K562 (cell line): ENCODE results near the gene ACOT9. TPM values are rescaled to one million over a fixed set of nuclear protein-coding genes. Genes with fewer than 3 reads are reported as not detected.
"Not testable (repeated sequence)": the region's sequence is repeated elsewhere in the genome, so short reads cannot be mapped to it uniquely, and the experiment has no call there.

Experiments
- ATAC-seq: fragments of 200-7000 bp; cut with Tn5 transposase; 3 replicates; pipeline ENCODE4 v1.9.1; 2020; ENCODE audit warnings: moderate library complexity
- BruUV-seq: library from RNA; stranded (reverse); fragments of 400-500 nt; replicated peaks from 2 replicates; lab custom pipeline; 2021; lab: Mats Ljungman, UMichigan
- CTCF ChIA-PET: fragments of 300-600 bp; formaldehyde crosslinking; extraction: SDS; loops from one replicate; lab custom pipeline; 2021; ENCODE audit warnings: low intra/inter-chr PET ratio; lab: Yijun Ruan, JAX
- POLR2A ChIA-PET: fragments of 300-600, 350-650 bp; sonication (Branson Sonifier 250); formaldehyde crosslinking; extraction: SDS; loops from one replicate; lab custom pipeline; 2021; ENCODE audit warnings: antibody characterized with exemption, inconsistent platforms; lab: Yijun Ruan, JAX
- DNase-seq, 4 experiments: peaks; one replicate each; pipeline versions ENCODE4 v3.0.0 to v3.0.0-alpha.2; 2011 to 2018; ENCODE audit warnings: low spot score in 3 of 4, mixed read lengths in 3 of 4; ENCODE audit errors: extremely low read depth in 1 of 4
- FAIRE-seq: peaks from 2 replicates; lab custom pipeline; 2011; peaks lifted over from hg19 to GRCh38; lab: Jason Lieb, UNC
- H2AFZ ChIP-seq: 2 replicates; pipeline ENCODE4 v1.6.0; 2011; ENCODE audit warnings: low read depth, low read length, control low read depth, inconsistent platforms
- H3K27ac ChIP-seq: fragments of 200-600 bp; 3 replicates; pipeline ENCODE4 v1.8.0; 2011; ENCODE audit warnings: low read depth, mild to moderate bottlenecking, control low read depth, inconsistent platforms, low read length, moderate library complexity, mixed read lengths; ENCODE audit errors: extremely low read depth
- H3K27me3 ChIP-seq, 2 experiments: fragments of 300-600 bp in 1 of 2; 2 replicates in 1 of 2; 3 replicates in 1 of 2; pipeline versions ENCODE4 v1.6.0 to v1.8.0; 2011; ENCODE audit warnings: inconsistent platforms in 2 of 2, low read length in 2 of 2, mild to moderate bottlenecking in 1 of 2, mixed read lengths in 1 of 2, moderate library complexity in 1 of 2; ENCODE audit not compliant: control insufficient read depth in 2 of 2, insufficient read depth in 2 of 2
- H3K36me3 ChIP-seq: fragments of 300-600 bp; 3 replicates; pipeline ENCODE4 v1.8.0; 2011; ENCODE audit warnings: mild to moderate bottlenecking, low read length, inconsistent platforms; ENCODE audit not compliant: control insufficient read depth, insufficient read depth
- H3K4me1 ChIP-seq, 2 experiments: fragments of 200-600 bp in 1 of 2; replicated peaks in 1 of 2; 2 replicates in 1 of 2; 3 replicates in 1 of 2; pipeline versions ENCODE4 v1.5.1 to v1.8.0; 2011; ENCODE audit warnings: inconsistent platforms in 2 of 2, low read length in 2 of 2, mild to moderate bottlenecking in 1 of 2, mixed read lengths in 1 of 2, moderate library complexity in 1 of 2; ENCODE audit not compliant: control insufficient read depth in 2 of 2, insufficient read depth in 2 of 2
- H3K4me2 ChIP-seq: 2 replicates; pipeline ENCODE4 v1.6.1; 2011; ENCODE audit warnings: low read length, control low read depth, inconsistent platforms, mixed read lengths; ENCODE audit not compliant: insufficient read depth
- H3K4me3 ChIP-seq: fragments of 200-600 bp; sonication (generic), shearing (Covaris generic); 2 replicates; pipeline ENCODE4 v1.5.1; 2016; ENCODE audit warnings: control low read depth, inconsistent platforms
- H3K79me2 ChIP-seq: fragments of 200-600 bp; 3 replicates; pipeline ENCODE4 v1.8.0; 2011; ENCODE audit warnings: low read length, inconsistent platforms; ENCODE audit not compliant: control insufficient read depth, insufficient read depth
- H3K9ac ChIP-seq, 2 experiments: 2 replicates each; pipeline versions ENCODE4 v1.6.0 to v1.6.1; 2011; ENCODE audit warnings: low read depth in 2 of 2, low read length in 2 of 2, control low read depth in 1 of 2, inconsistent platforms in 1 of 2, mild to moderate bottlenecking in 1 of 2, mixed read lengths in 1 of 2; ENCODE audit not compliant: insufficient read depth in 1 of 2
- H3K9me1 ChIP-seq: one replicate; pipeline ENCODE4 v1.6.0; 2011; ENCODE audit warnings: inconsistent platforms, mild to moderate bottlenecking, low read length, moderate library complexity; ENCODE audit not compliant: control insufficient read depth, insufficient read depth
- H3K9me3 ChIP-seq: replicated peaks from 2 replicates; pipeline ENCODE4 v1.5.1; 2011; ENCODE audit warnings: low read depth, low read length, inconsistent platforms; ENCODE audit not compliant: control insufficient read depth, insufficient read depth
- H4K20me1 ChIP-seq: replicated peaks from 2 replicates; pipeline ENCODE4 v1.6.1; 2011; ENCODE audit warnings: low read length, inconsistent platforms, mixed read lengths; ENCODE audit not compliant: control insufficient read depth, insufficient read depth
- CREB1 ChIP-seq, 2 experiments: sonication (generic) in 1 of 2; formaldehyde crosslinking in 1 of 2; IDR thresholded peaks; 2 replicates each; pipeline versions ENCODE4 v1.6.1 to v1.8.0; 2012 to 2022; ENCODE audit warnings: inconsistent platforms in 1 of 2, mild to moderate bottlenecking in 1 of 2, missing genetic modification reagents in 1 of 2, moderate library complexity in 1 of 2
- KLF10 ChIP-seq: fragments of 250-450 bp; sonication (Bioruptor Pico); IDR thresholded peaks from 2 replicates; pipeline ENCODE4 v1.6.1; 2021; ENCODE audit warnings: matching md5 sums
- MNT ChIP-seq, 2 experiments: fragments of 450-650 bp; conservative IDR thresholded peaks; 2 replicates each; pipeline ENCODE4 v1.6.1; 2017; ENCODE audit warnings: mild to moderate bottlenecking in 2 of 2, moderate library complexity in 2 of 2
- NEUROD1 ChIP-seq: fragments of 150-350 bp; IDR thresholded peaks from 2 replicates; pipeline ENCODE4 v1.6.1; 2014; ENCODE audit warnings: borderline replicate concordance, low read length, low read depth; ENCODE audit not compliant: partially characterized antibody
- WGBS: fragments of 100-300 bp; shearing (Covaris generic); methylation state at CpG from one replicate; pipeline ENCODE4 v1.1.6; 2016; ENCODE audit warnings: low coverage, mixed read lengths; ENCODE audit not compliant: insufficient coverage; ENCODE audit errors: missing lambda C conversion rate; 5-methylcytosine and 5-hydroxymethylcytosine counted together
- in situ Hi-C: fragments of 300-500 bp; cut with MboI; formaldehyde crosslinking; loops from 4 replicates; pipeline ENCODE4 v1.15.0; 2018; ENCODE audit warnings: inconsistent platforms, mixed read lengths
- intact Hi-C: fragments of 100-400 bp; cut with micrococcal nuclease; formaldehyde crosslinking; loops from 2 replicates; pipeline ENCODE4 v1.14.2; 2022
- polyA plus RNA-seq, 8 experiments: library from polyadenylated mRNA; depleted of rRNA in 4 of 8; stranded (reverse) in 5 of 8; unstranded in 3 of 8; fragments of >200 nt; fragmentation: Nextera tagmentation in 2 of 8; fragmentation: Illumina TruSeq in 1 of 8; extraction: Ambion mirVana in 2 of 8; extraction: Trizol in 1 of 8; gene quantifications; 2 replicates each; pipeline versions ENCODE4 v1.2.1 to v1.2.3, GENCODE V29; 2011 to 2014; ENCODE audit warnings: inconsistent platforms in 1 of 8, missing spikeins in 1 of 8
- total RNA-seq, 7 experiments: library from RNA; depleted of rRNA in 6 of 7; stranded (reverse); fragments of >200 nt in 6 of 7; fragmentation: Illumina TruSeq in 2 of 7; extraction: Trizol in 2 of 7; gene quantifications; 2 replicates each; pipeline versions ENCODE4 v1.2.1 to v1.2.3, GENCODE V29; 2011 to 2021; ENCODE audit warnings: low replicate concordance in 1 of 7

The ACOT9 gene
- total and polyA plus RNA-seq, 9 of the 15 experiments (the other 6 are each of a cell fraction or from before 2014, with no cell fraction given), result 31.2 to 80.9 (median 45.3) TPM

DNA sequence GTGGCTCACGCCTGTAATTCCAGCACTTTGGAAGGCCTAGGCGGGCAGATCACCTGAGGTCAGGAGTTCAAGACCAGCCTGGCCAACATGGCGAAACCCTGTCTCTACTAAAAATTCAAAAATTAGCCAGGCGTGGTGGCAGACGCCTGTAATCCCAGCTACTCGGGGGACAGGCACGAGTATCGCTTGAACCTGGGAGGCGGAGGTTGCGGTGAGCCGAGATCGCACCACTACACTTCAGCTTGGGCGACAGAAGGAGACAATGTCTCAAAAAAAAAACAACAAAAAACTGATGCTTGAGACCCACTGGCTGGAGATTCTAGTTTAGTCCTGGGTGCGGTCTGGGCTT, 521 bp upstream of the ACOT9 start (continued):
- not testable (repeated sequence) for TF ChIP-seq CREB1 (IDR thresholded peaks at IDR 0.05)
- TF ChIP-seq CREB1 (CRISPR knock-in tag; IDR thresholded peaks at IDR 0.05), result 0 out of 2 replicates have a peak, but pooled peaks have one; percentile 7

DNA sequence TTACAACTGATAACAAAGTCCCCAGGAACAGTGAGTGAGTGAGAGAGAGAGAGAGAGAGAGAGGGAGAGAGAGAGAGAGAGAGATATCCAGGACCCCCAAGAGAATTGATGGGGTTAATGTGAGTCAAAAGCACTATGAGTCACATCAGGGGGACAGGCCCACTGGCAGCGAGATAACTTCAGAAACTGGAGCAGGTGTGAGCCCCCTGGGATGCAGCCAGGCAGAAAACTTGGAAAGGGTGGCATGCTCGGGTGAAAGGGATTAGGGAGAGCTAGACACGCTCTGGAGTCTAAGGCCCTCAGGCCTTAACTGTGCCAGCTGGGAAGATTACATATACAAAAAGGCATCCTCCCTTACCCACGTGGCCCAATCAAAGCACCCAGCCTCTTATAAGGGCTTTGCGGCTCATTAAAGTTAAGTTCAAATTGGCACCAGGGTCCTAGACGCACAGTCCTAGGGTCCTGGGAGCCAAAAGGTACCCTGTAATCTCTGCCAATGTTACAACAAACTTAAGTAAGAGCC, 841 bp downstream of the ACOT9 start:
- in situ Hi-C loops (no loop called here), intact Hi-C loops (loop anchor here (2.0 to 5.0 kb wide), 2 partner anchors 40 to 43 kb away; partner anchors contain the start of gene SAT1)
- Histone ChIP-seq H3K27ac (peak overlapping the region; percentile 69), H3K4me3 (peak overlapping the region; percentile 77), H3K9me3 (no peaks in the 10 kb centered on the region), H3K36me3 (no peaks in the 10 kb centered on the region), H4K20me1 (0 out of 2 replicates have a peak, but pooled peaks cover 4% of the 10 kb centered on the region), H3K4me2 (peak overlapping the region; percentile 89), H3K9ac (peak overlapping the region; percentile 73 to 92; a peak in 3 of 4 replicates), H3K79me2 (peaks cover 48% of the 10 kb centered on the region), H3K27me3 (no peaks in the 10 kb centered on the region), H3K4me1 (peaks cover 9 to 15% of the 10 kb centered on the region in 2 experiments; a peak in 4 of 5 replicates), H3K9me1 (no peaks in the 10 kb centered on the region), H2AFZ (peak overlapping the region; percentile 84)
- ChIA-PET POLR2A (interaction anchor here (1.0 kb wide), 1 partner anchor 17 kb away, joined by 3 read pairs; no protein-coding TSS in a partner anchor), CTCF (no interaction called here)
- no TSS peak for BruUV-seq
- 6% methylated on average over 6 of the region's 6 CpGs for WGBS
- ATAC-seq (peak; percentile 14), FAIRE-seq (no peak), DNase-seq (peak in 3 of 4 experiments; percentile 10 to 16 (median 11))
- TF ChIP-seq NEUROD1, result peak; percentile 42
- TF ChIP-seq MNT (conservative IDR thresholded peaks at IDR 0.05), result 0 out of 4 replicates have a peak, but pooled peaks of 1 of the 2 experiments have one; percentile 1
- TF ChIP-seq KLF10, result no peak
